Activated B cell treated with CpG ODN at 0.5 μM for 24 hours (primary cell): Measurements from ENCODE around the gene CDC7. TPM values are rescaled to one million over a fixed set of nuclear protein-coding genes. Genes with fewer than 3 reads are reported as not detected.

Experiments used
- ATAC-seq: fragments of 200-7000 bp; cut with Tn5 transposase; one replicate; pipeline ENCODE4 v1.10.0; 2021; ENCODE audit warnings: low read depth, mild to moderate bottlenecking, moderate library complexity
- CTCF ChIA-PET: fragments of 350-600 bp; sonication (Branson Sonifier 250); formaldehyde crosslinking; loops from one replicate; lab custom pipeline; 2021; ENCODE audit warnings: antibody characterized with exemption; lab: Charles Lee
- POLR2A ChIA-PET: fragments of 350-600 bp; sonication (Branson Sonifier 250); formaldehyde crosslinking; loops from one replicate; lab custom pipeline; 2021; ENCODE audit warnings: antibody characterized with exemption; lab: Charles Lee
- DNase-seq: peaks from one replicate; pipeline ENCODE4 v3.0.0; 2022
- H3K27ac Mint-ChIP-seq: one replicate; pipeline ENCODE4 v1.8.0; 2020; ENCODE audit warnings: mixed read lengths
- H3K27me3 Mint-ChIP-seq: one replicate; pipeline ENCODE4 v1.8.0; 2021; ENCODE audit warnings: mixed read lengths
- H3K36me3 Mint-ChIP-seq: one replicate; pipeline ENCODE4 v1.8.0; 2021; ENCODE audit warnings: low read depth, mixed read lengths
- H3K4me1 Mint-ChIP-seq: one replicate; pipeline ENCODE4 v1.8.0; 2021; ENCODE audit warnings: mixed read lengths
- H3K4me3 Mint-ChIP-seq: one replicate; pipeline ENCODE4 v1.8.0; 2020; ENCODE audit warnings: mild to moderate bottlenecking, mixed read lengths
- H3K9me3 Mint-ChIP-seq: one replicate; pipeline ENCODE4 v1.8.0; 2020; ENCODE audit warnings: mixed read lengths
- CTCF ChIP-seq: fragments of 200-600 bp; IDR thresholded peaks from one replicate; pipeline ENCODE4 v1.8.0; 2022; ENCODE audit warnings: antibody characterized with exemption, mild to moderate bottlenecking
- intact Hi-C: fragments of 100-400 bp; cut with micrococcal nuclease; formaldehyde crosslinking; loops from one replicate; pipeline ENCODE4 v1.15.1; 2024
- total RNA-seq: library from RNA; stranded (reverse); gene quantifications from 2 replicates; pipeline ENCODE4 v1.2.3, GENCODE V29; 2022

Gene CDC7
- total RNA-seq, 1 donor from 2014 or later, result 7.3 TPM

- ChIA-PET CTCF (no interaction called here), POLR2A (no interaction called here)
- no peaks in the 10 kb centered on the region for H3K36me3 Mint-ChIP-seq
- H3K4me3 Mint-ChIP-seq, result no peak overlapping the region
- H3K4me1 Mint-ChIP-seq, result peaks cover 2% of the 10 kb centered on the region
- H3K27ac Mint-ChIP-seq, result no peak overlapping the region
- H3K27me3 Mint-ChIP-seq, result no peaks in the 10 kb centered on the region
- ATAC-seq (no peak), DNase-seq (no peak)
- intact Hi-C loops, result no loop called here
- no peak for TF ChIP-seq CTCF
- no peaks in the 10 kb centered on the region for H3K9me3 Mint-ChIP-seq
Measured at GRCh38 chr1:91527266-91527765, 26.7 kb downstream of the CDC7 start.

GRCh38 chr1:91527781-91528180 is 27.1 kb downstream of the CDC7 start:
- ChIA-PET CTCF (no interaction called here), POLR2A (no interaction called here)
- no peak for TF ChIP-seq CTCF
- Mint-ChIP-seq H3K27me3 (no peaks in the 10 kb centered on the region), H3K4me1 (peaks cover 2% of the 10 kb centered on the region), H3K27ac (no peak overlapping the region), H3K36me3 (no peaks in the 10 kb centered on the region), H3K9me3 (no peaks in the 10 kb centered on the region), H3K4me3 (no peak overlapping the region)
- DNase-seq (no peak), ATAC-seq (no peak)
- intact Hi-C loops, result no loop called here

- H3K9me3 Mint-ChIP-seq, result no peaks in the 10 kb centered on the region
- H3K36me3 Mint-ChIP-seq, result no peaks in the 10 kb centered on the region
- H3K4me1 Mint-ChIP-seq, result peaks cover 2% of the 10 kb centered on the region
- ChIA-PET POLR2A (no interaction called here), CTCF (no interaction called here)
- H3K27ac Mint-ChIP-seq, result no peak overlapping the region
- no peak overlapping the region for H3K4me3 Mint-ChIP-seq
- ATAC-seq (no peak), DNase-seq (no peak)
- no peaks in the 10 kb centered on the region for H3K27me3 Mint-ChIP-seq
- no peak for TF ChIP-seq CTCF
- intact Hi-C loops, result no loop called here
Measured at GRCh38 chr1:91529856-91530255, 29.2 kb downstream of the CDC7 start.

- intact Hi-C loops, result no loop called here
- no peaks in the 10 kb centered on the region for H3K36me3 Mint-ChIP-seq
- TF ChIP-seq CTCF, result no peak
- no peaks in the 10 kb centered on the region for H3K9me3 Mint-ChIP-seq
- H3K4me3 Mint-ChIP-seq, result no peak overlapping the region
- no peak for ATAC-seq
- ChIA-PET CTCF (no interaction called here), POLR2A (no interaction called here)
- H3K27me3 Mint-ChIP-seq, result no peaks in the 10 kb centered on the region
- no peak for DNase-seq
- H3K27ac Mint-ChIP-seq, result no peak overlapping the region
- H3K4me1 Mint-ChIP-seq, result peaks cover 2% of the 10 kb centered on the region
Measured at GRCh38 chr1:91533361-91534024, 32.8 kb downstream of the CDC7 start.

- TF ChIP-seq CTCF, result no peak
- ChIA-PET CTCF (no interaction called here), POLR2A (no interaction called here)
- peaks cover 2% of the 10 kb centered on the region for H3K4me1 Mint-ChIP-seq
- no peaks in the 10 kb centered on the region for H3K9me3 Mint-ChIP-seq
- DNase-seq (no peak), ATAC-seq (no peak)
- H3K36me3 Mint-ChIP-seq, result no peaks in the 10 kb centered on the region
- no peak overlapping the region for H3K27ac Mint-ChIP-seq
- no peaks in the 10 kb centered on the region for H3K27me3 Mint-ChIP-seq
- intact Hi-C loops, result no loop called here
- no peak overlapping the region for H3K4me3 Mint-ChIP-seq
Measured at GRCh38 chr1:91535441-91535840, 34.8 kb downstream of the CDC7 start.
